ENCODE data around the gene NTMT1.
A peak's percentile ranks its signal among the peaks of the same experiment; 100 is the strongest.

Gene NTMT1

DNA sequence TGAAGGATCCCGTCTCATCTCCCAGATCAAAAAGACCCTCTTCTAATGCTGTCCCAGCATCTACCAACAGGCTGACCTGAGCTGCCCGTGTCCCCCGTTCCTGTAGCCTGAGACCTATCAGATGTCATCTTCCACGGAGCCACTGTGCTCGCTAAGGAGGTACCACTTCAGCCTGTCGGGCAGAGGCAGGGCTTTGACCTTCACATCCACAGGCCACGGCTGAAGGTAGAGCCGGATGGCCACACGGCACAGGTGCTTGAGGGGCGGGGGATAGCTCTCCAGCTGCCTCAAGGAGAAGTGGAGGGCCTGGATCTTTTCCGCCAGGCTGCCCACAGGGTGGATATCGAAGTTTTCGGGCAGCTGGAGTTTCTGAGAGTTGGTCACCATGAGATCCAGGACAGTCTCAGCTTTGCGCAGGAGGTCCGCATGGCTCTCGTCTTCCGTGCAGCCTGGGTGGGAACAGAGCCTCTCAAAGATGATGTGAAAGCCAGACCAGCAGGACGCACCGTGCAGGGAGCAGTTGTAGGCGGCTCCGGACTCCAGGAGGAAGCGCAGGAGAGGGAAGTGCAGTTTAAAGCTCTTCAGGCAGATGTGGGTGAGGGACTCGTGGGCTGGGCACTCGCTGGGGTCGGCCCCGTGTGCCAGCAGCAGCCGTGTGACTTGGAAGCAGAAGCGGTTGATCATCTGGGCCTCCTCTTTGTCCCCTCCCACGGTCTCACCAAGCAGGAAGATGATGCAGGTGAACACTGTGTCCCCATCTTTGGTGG is 11.9 kb downstream of the NTMT1 start:
- no peaks in the 10 kb centered on the region for H3K9me3 ChIP-seq (ENCODE audit: control insufficient read depth, low read length)
- no peak overlapping the region for H2AFZ ChIP-seq
- no peak overlapping the region for H3K4me2 ChIP-seq (ENCODE audit: low read length)
- H3K27ac ChIP-seq = no peak overlapping the region
- TF ChIP-seq, protein P1, sequence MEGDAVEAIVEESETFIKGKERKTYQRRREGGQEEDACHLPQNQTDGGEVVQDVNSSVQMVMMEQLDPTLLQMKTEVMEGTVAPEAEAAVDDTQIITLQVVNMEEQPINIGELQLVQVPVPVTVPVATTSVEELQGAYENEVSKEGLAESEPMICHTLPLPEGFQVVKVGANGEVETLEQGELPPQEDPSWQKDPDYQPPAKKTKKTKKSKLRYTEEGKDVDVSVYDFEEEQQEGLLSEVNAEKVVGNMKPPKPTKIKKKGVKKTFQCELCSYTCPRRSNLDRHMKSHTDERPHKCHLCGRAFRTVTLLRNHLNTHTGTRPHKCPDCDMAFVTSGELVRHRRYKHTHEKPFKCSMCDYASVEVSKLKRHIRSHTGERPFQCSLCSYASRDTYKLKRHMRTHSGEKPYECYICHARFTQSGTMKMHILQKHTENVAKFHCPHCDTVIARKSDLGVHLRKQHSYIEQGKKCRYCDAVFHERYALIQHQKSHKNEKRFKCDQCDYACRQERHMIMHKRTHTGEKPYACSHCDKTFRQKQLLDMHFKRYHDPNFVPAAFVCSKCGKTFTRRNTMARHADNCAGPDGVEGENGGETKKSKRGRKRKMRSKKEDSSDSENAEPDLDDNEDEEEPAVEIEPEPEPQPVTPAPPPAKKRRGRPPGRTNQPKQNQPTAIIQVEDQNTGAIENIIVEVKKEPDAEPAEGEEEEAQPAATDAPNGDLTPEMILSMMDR (IDR thresholded peaks at IDR 0.05) = no peak
- no peak overlapping the region for H3K4me3 ChIP-seq (ENCODE audit: low read depth, low read length)
- no peaks in the 10 kb centered on the region for H3K27me3 ChIP-seq (ENCODE audit: control insufficient read depth, insufficient read depth, low read length)
- H3K79me2 ChIP-seq = peaks cover 6% of the 10 kb centered on the region
- no peaks in the 10 kb centered on the region for H3K36me3 ChIP-seq (ENCODE audit: control insufficient read depth, insufficient read depth, low read length)
- H3K4me1 ChIP-seq = no peaks in the 10 kb centered on the region
- no peak overlapping the region for H3K9ac ChIP-seq

DNA sequence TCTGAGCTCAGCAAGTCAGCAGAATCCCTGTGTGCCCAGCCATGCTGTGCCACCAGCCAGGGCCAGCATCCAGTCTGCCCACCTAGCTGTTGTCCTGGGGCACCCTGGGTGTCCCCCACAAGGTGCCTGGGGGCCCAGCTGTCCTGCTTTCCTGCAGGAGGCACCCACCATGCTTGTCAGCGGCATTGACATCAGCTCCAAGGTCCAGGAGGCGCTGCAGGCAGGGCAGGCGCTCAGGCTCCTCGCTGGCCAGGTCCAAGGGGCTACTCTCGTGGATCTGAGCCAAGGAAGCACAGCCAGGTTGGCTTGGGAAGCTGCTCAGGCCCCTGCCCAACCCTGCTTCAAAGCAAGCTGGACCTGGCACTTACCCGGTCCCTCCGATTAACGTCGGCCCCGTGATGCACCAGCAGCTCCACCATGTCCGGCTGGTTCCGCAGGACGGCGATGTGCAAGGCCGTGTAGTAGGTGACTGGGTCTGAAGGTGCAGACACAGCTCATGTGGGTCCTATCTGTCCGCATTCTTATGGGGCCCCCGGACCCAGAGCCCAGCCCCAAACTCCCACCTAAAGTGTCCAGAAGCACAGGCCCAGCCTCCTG is 13.2 kb downstream of the NTMT1 start:
- Histone ChIP-seq H3K9me3 (ENCODE audit: control insufficient read depth, low read length) (no peaks in the 10 kb centered on the region), H3K27ac (no peak overlapping the region), H3K36me3 (ENCODE audit: control insufficient read depth, insufficient read depth, low read length) (no peaks in the 10 kb centered on the region), H3K4me2 (ENCODE audit: low read length) (no peak overlapping the region), H3K79me2 (peaks cover 6% of the 10 kb centered on the region), H3K9ac (no peak overlapping the region), H2AFZ (no peak overlapping the region), H3K27me3 (ENCODE audit: control insufficient read depth, insufficient read depth, low read length) (no peaks in the 10 kb centered on the region), H3K4me3 (ENCODE audit: low read depth, low read length) (no peak overlapping the region), H3K4me1 (no peaks in the 10 kb centered on the region)
- TF ChIP-seq, protein P1 (IDR thresholded peaks at IDR 0.05) = no peak

DNA sequence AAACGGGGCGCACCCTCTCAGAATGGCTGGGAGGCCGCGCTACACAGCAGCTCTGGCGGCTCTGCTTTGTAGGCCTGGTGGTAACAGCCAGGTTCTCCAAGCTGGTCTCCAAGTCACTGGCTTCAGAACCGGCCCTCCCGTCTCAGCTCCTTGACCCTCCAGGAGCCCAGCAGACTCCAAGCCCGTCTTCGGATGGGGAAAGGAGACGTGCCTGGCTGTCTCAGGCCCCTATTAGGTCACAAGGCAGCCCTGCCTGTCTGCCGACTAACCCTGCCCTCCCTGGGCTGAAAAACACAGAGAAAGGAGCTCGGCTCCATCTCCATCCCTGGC is 13.8 kb downstream of the NTMT1 start:
- no peaks in the 10 kb centered on the region for H3K9me3 ChIP-seq (ENCODE audit: control insufficient read depth, low read length)
- TF ChIP-seq, protein P1 (IDR thresholded peaks at IDR 0.05) = no peak
- no peak overlapping the region for H2AFZ ChIP-seq
- H3K27me3 ChIP-seq (ENCODE audit: control insufficient read depth, insufficient read depth, low read length) = no peaks in the 10 kb centered on the region
- H3K4me1 ChIP-seq = no peaks in the 10 kb centered on the region
- no peak overlapping the region for H3K4me2 ChIP-seq (ENCODE audit: low read length)
- H3K4me3 ChIP-seq (ENCODE audit: low read depth, low read length) = no peak overlapping the region
- no peaks in the 10 kb centered on the region for H3K36me3 ChIP-seq (ENCODE audit: control insufficient read depth, insufficient read depth, low read length)
- H3K27ac ChIP-seq = no peak overlapping the region
- peaks cover 6% of the 10 kb centered on the region for H3K79me2 ChIP-seq
- H3K9ac ChIP-seq = no peak overlapping the region

DNA sequence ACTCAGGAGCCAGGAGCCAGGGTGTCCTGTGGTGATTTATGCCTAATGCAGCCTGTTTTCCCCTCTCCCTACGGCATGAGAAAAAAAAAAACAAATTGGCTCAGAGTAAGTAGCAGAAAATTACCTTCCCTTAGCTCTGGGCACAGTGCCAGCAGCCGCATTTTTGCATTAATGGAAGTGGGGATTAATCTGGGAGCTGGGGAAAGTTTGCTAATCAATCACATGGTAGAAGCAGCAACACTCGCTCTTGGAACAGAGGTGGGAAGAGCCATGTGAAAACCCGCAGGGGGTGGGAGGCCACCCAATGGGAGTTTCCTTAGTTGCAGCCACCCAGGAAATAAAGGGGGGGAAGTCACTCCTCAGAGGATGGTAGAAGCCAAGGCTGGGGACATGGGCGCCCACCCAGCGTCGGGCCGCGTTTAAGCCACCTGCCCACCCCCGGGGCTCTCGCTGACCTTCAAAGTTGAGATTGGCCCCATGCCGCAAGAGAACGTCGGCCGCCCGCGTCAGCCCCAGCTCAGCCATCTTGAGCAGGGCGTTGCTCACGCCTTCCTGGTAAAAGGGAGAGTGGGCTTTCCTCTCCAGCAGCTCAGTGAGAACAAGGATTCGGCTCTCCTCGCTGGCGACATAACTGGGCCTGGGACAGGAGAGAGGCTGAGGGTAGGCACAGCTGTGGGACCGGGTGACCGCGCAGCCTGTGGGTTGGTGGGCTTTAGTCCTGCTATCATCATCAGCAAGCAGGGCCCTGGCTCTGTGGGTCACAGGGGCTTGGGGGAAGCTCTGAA is 14.3 kb downstream of the NTMT1 start:
- no peak overlapping the region for H3K27ac ChIP-seq
- H3K79me2 ChIP-seq = peaks cover 6% of the 10 kb centered on the region
- no peaks in the 10 kb centered on the region for H3K36me3 ChIP-seq (ENCODE audit: control insufficient read depth, insufficient read depth, low read length)
- no peak overlapping the region for H3K4me3 ChIP-seq (ENCODE audit: low read depth, low read length)
- H3K4me1 ChIP-seq = no peaks in the 10 kb centered on the region
- H3K9ac ChIP-seq = no peak overlapping the region
- H3K4me2 ChIP-seq (ENCODE audit: low read length) = peak overlapping the region; percentile 92
- no peaks in the 10 kb centered on the region for H3K9me3 ChIP-seq (ENCODE audit: control insufficient read depth, low read length)
- H2AFZ ChIP-seq = no peak overlapping the region
- H3K27me3 ChIP-seq (ENCODE audit: control insufficient read depth, insufficient read depth, low read length) = no peaks in the 10 kb centered on the region
- TF ChIP-seq, protein P1 (IDR thresholded peaks at IDR 0.05) = no peak
